ENCODE results near the gene MRGPRX3. TPM values are rescaled to one million over a fixed set of nuclear protein-coding genes. Genes with fewer than 3 reads are reported as not detected.
"Not testable (repeated sequence)": the region's sequence is repeated elsewhere in the genome, so short reads cannot be mapped to it uniquely, and the experiment has no call there.

Gene MRGPRX3
- not detected in 2 replicates for total RNA-seq
- not detected for polyA plus RNA-seq (2012)

GRCh38 chr11:18132341-18132740, at the start of gene MRGPRX3:
Gene MRGPRX3, plus strand, starts transcription at chr11:18132571. Its CDS starts 4,632 bp downstream, at chr11:18137203.
- DNase-seq (ENCODE audit: low read depth), result no peak

GRCh38 chr11:18088366-18088765, 44.0 kb upstream of the MRGPRX3 start:
- DNase-seq (ENCODE audit: low read depth), result no peak

- DNase-seq (ENCODE audit: low read depth), result no peak
Measured at GRCh38 chr11:18088966-18089365, 43.4 kb upstream of the MRGPRX3 start.

GRCh38 chr11:18091731-18092130, 40.6 kb upstream of the MRGPRX3 start:
- DNase-seq (ENCODE audit: low read depth), result no peak

GRCh38 chr11:18093959-18094358, 38.4 kb upstream of the MRGPRX3 start:
- no peak for DNase-seq (ENCODE audit: low read depth)

GRCh38 chr11:18100926-18101656, 31.3 kb upstream of the MRGPRX3 start:
- DNase-seq (ENCODE audit: low read depth), result no peak

- DNase-seq (ENCODE audit: low read depth), result no peak
Measured at GRCh38 chr11:18105086-18105801, 27.1 kb upstream of the MRGPRX3 start.

GRCh38 chr11:18105802-18106574, 26.4 kb upstream of the MRGPRX3 start, which contains the start of gene SAAL1:
Gene SAAL1, minus strand, starts transcription at chr11:18106082. Its CDS starts 41 bp downstream, at chr11:18106041.
- DNase-seq (ENCODE audit: low read depth), result peak; percentile 87

- DNase-seq (ENCODE audit: low read depth), result no peak
Measured at GRCh38 chr11:18106688-18107087, 25.7 kb upstream of the MRGPRX3 start.

GRCh38 chr11:18108254-18108653, 24.1 kb upstream of the MRGPRX3 start:
- no peak for DNase-seq (ENCODE audit: low read depth)

- DNase-seq (ENCODE audit: low read depth), result peak; percentile 29
Measured at GRCh38 chr11:18111005-18111404, 21.4 kb upstream of the MRGPRX3 start.

- peak; percentile 60 for DNase-seq (ENCODE audit: low read depth)
Measured at GRCh38 chr11:18115360-18116127, 16.8 kb upstream of the MRGPRX3 start.

GRCh38 chr11:18121331-18121828, 11.0 kb upstream of the MRGPRX3 start:
- not testable (repeated sequence) for DNase-seq (ENCODE audit: low read depth)

- not testable (repeated sequence) for DNase-seq (ENCODE audit: low read depth)
Measured at GRCh38 chr11:18131115-18131514, 1.3 kb upstream of the MRGPRX3 start.

GRCh38 chr11:18135308-18135707, 2.9 kb downstream of the MRGPRX3 start:
- DNase-seq (ENCODE audit: low read depth), result no peak

- no peak for DNase-seq (ENCODE audit: low read depth)
Measured at GRCh38 chr11:18137186-18137800, 4.9 kb downstream of the MRGPRX3 start.

- DNase-seq (ENCODE audit: low read depth), result no peak
Measured at GRCh38 chr11:18140145-18140544, 7.8 kb downstream of the MRGPRX3 start.

GRCh38 chr11:18144243-18144642, 11.9 kb downstream of the MRGPRX3 start:
- no peak for DNase-seq (ENCODE audit: low read depth)

- DNase-seq (ENCODE audit: low read depth), result no peak
Measured at GRCh38 chr11:18145025-18145424, 12.7 kb downstream of the MRGPRX3 start.

GRCh38 chr11:18145837-18146236, 13.5 kb downstream of the MRGPRX3 start:
- no peak for DNase-seq (ENCODE audit: low read depth)
